HL-60 (cell line): ENCODE data around the gene ANKRD13B.
A peak's percentile ranks its signal among the peaks of the same experiment; 100 is the strongest.

Experiments
- DNase-seq, 2 experiments: peaks; one replicate each; pipeline ENCODE4 v3.0.0-alpha.2; 2010 to 2020; ENCODE audit warnings: low read depth in 1 of 2, low spot score in 1 of 2
- H3K27ac ChIP-seq: fragments of 250-450 bp; sonication (Bioruptor Pico); replicated peaks from 2 replicates; pipeline ENCODE4 v1.5.1; 2020; ENCODE audit warnings: mild to moderate bottlenecking, moderate library complexity
- H3K27me3 ChIP-seq: fragments of 250-450 bp; sonication (Bioruptor Pico); 2 replicates; pipeline ENCODE4 v1.5.1; 2021; ENCODE audit warnings: mild to moderate bottlenecking, moderate library complexity; ENCODE audit not compliant: insufficient read depth, poor library complexity, severe bottlenecking
- H3K4me3 ChIP-seq: replicated peaks from 2 replicates; pipeline ENCODE4 v1.5.1; 2011; ENCODE audit warnings: mild to moderate bottlenecking, control low read depth, low read length; ENCODE audit not compliant: insufficient read depth
- GABPA ChIP-seq: IDR thresholded peaks from 2 replicates; pipeline ENCODE4 v1.6.1; 2012; ENCODE audit warnings: low read depth
- POLR2AphosphoS5 ChIP-seq: IDR thresholded peaks from 2 replicates; pipeline ENCODE4 v1.6.1; 2012; ENCODE audit warnings: low read depth
- SPI1 ChIP-seq: IDR thresholded peaks from 2 replicates; pipeline ENCODE4 v1.6.1; 2012; ENCODE audit warnings: low read depth, mild to moderate bottlenecking, borderline replicate concordance
- TF ChIP-seq, protein P1 (sequence below): IDR thresholded peaks from 2 replicates; pipeline ENCODE4 v1.6.1; 2012; ENCODE audit warnings: low read depth; ENCODE audit not compliant: insufficient replicate concordance
- TF ChIP-seq, protein P2 (sequence below): IDR thresholded peaks from one replicate; pipeline ENCODE4 v1.5.1; 2011; ENCODE audit warnings: low read length, control low read depth, inconsistent platforms; ENCODE audit not compliant: insufficient read depth

Gene ANKRD13B

GRCh38 chr17:29612404-29613280 lies 19.7 kb downstream of the ANKRD13B start:
- no peak for DNase-seq
- TF ChIP-seq, protein P1, sequence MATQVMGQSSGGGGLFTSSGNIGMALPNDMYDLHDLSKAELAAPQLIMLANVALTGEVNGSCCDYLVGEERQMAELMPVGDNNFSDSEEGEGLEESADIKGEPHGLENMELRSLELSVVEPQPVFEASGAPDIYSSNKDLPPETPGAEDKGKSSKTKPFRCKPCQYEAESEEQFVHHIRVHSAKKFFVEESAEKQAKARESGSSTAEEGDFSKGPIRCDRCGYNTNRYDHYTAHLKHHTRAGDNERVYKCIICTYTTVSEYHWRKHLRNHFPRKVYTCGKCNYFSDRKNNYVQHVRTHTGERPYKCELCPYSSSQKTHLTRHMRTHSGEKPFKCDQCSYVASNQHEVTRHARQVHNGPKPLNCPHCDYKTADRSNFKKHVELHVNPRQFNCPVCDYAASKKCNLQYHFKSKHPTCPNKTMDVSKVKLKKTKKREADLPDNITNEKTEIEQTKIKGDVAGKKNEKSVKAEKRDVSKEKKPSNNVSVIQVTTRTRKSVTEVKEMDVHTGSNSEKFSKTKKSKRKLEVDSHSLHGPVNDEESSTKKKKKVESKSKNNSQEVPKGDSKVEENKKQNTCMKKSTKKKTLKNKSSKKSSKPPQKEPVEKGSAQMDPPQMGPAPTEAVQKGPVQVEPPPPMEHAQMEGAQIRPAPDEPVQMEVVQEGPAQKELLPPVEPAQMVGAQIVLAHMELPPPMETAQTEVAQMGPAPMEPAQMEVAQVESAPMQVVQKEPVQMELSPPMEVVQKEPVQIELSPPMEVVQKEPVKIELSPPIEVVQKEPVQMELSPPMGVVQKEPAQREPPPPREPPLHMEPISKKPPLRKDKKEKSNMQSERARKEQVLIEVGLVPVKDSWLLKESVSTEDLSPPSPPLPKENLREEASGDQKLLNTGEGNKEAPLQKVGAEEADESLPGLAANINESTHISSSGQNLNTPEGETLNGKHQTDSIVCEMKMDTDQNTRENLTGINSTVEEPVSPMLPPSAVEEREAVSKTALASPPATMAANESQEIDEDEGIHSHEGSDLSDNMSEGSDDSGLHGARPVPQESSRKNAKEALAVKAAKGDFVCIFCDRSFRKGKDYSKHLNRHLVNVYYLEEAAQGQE: no peak
- TF ChIP-seq SPI1 (no peak), POLR2AphosphoS5 (no peak), GABPA (no peak)
- TF ChIP-seq, protein P2, sequence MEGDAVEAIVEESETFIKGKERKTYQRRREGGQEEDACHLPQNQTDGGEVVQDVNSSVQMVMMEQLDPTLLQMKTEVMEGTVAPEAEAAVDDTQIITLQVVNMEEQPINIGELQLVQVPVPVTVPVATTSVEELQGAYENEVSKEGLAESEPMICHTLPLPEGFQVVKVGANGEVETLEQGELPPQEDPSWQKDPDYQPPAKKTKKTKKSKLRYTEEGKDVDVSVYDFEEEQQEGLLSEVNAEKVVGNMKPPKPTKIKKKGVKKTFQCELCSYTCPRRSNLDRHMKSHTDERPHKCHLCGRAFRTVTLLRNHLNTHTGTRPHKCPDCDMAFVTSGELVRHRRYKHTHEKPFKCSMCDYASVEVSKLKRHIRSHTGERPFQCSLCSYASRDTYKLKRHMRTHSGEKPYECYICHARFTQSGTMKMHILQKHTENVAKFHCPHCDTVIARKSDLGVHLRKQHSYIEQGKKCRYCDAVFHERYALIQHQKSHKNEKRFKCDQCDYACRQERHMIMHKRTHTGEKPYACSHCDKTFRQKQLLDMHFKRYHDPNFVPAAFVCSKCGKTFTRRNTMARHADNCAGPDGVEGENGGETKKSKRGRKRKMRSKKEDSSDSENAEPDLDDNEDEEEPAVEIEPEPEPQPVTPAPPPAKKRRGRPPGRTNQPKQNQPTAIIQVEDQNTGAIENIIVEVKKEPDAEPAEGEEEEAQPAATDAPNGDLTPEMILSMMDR: no peak
- Histone ChIP-seq H3K27ac (no peak overlapping the region), H3K27me3 (peaks cover 8% of the 10 kb centered on the region), H3K4me3 (no peak overlapping the region)

DNA sequence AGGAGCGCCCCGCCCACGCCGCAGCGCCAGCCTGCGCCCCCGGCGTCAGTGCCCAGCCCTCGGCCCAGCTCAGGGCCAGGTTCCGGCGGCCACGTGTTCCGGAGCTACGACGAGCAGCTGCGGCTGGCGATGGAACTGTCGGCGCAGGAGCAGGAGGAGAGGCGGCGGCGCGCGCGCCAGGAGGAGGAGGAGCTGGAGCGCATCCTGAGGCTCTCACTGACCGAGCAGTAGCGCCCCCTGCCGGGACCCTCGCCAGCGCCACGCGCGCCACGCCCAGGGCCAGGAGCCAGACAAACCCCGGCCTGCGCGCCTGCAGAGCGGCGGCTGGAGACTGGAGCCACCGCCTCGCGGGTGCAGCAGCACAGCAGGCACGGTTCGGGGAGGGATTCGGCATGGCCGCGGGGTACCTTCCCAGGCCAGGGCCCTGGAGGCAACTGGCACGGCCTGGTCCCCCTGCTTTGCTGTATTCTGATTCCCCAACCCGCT lies 20.5 kb downstream of the ANKRD13B start:
- Histone ChIP-seq H3K27ac (no peak overlapping the region), H3K27me3 (peaks cover 8% of the 10 kb centered on the region), H3K4me3 (no peak overlapping the region)
- peak in 1 of 2 experiments; percentile 72 for DNase-seq
- TF ChIP-seq, protein P1: no peak
- TF ChIP-seq, protein P2: peak; percentile 14
- no peak for TF ChIP-seq POLR2AphosphoS5

DNA sequence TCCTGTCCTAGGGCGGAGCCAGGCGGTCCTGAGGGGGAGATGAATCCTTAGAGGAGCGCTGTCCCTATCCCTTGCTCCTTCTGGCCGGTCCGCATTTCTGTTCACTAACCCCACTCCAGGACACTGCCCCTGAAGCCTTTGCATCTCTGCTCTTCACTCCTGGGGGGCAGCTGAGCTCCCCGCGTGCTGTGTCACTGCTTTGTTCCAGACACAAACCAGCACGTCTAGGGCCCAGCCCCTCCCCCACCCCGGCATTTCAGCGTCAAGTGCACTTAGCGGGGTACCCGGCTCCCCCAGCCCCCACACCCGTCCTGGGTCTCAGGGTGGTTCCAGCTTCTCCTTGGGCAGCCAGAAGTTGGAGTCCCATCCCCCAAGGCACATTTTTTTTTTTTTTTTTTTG lies 20.9 kb downstream of the ANKRD13B start:
- no peak overlapping the region for H3K27ac ChIP-seq
- H3K27me3 ChIP-seq: peaks cover 8% of the 10 kb centered on the region
- no peak overlapping the region for H3K4me3 ChIP-seq

More for the DNA sequence above, 20.9 kb downstream of the ANKRD13B start:
- no peak for DNase-seq
- TF ChIP-seq GABPA: no peak
- no peak for TF ChIP-seq POLR2AphosphoS5
- TF ChIP-seq, protein P1: no peak
- TF ChIP-seq, protein P2: no peak
- no peak for TF ChIP-seq SPI1
